ENCODE measurements around the gene PFDN6. TPM values are rescaled to one million over a fixed set of nuclear protein-coding genes. Genes with fewer than 3 reads are reported as not detected.

The PFDN6 gene
- total RNA-seq, 1 donor from 2014 or later = 47.8 TPM

GRCh38 chr6:33289784-33290315 is 449 bp downstream of the PFDN6 start:
- H3K4me3 ChIP-seq = peak overlapping the region; percentile 83
- intact Hi-C loops (cut with micrococcal nuclease) = no loop called here
- peaks cover 65% of the 10 kb centered on the region for H3K36me3 ChIP-seq
- no peaks in the 10 kb centered on the region for H3K9me3 ChIP-seq (replicated peaks)
- H3K4me1 ChIP-seq = peaks cover 34% of the 10 kb centered on the region
- TF ChIP-seq, protein P1, sequence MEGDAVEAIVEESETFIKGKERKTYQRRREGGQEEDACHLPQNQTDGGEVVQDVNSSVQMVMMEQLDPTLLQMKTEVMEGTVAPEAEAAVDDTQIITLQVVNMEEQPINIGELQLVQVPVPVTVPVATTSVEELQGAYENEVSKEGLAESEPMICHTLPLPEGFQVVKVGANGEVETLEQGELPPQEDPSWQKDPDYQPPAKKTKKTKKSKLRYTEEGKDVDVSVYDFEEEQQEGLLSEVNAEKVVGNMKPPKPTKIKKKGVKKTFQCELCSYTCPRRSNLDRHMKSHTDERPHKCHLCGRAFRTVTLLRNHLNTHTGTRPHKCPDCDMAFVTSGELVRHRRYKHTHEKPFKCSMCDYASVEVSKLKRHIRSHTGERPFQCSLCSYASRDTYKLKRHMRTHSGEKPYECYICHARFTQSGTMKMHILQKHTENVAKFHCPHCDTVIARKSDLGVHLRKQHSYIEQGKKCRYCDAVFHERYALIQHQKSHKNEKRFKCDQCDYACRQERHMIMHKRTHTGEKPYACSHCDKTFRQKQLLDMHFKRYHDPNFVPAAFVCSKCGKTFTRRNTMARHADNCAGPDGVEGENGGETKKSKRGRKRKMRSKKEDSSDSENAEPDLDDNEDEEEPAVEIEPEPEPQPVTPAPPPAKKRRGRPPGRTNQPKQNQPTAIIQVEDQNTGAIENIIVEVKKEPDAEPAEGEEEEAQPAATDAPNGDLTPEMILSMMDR (IDR thresholded peaks at IDR 0.05; ENCODE audit: borderline replicate concordance) = no peak
- no peak for DNase-seq
- H3K27ac ChIP-seq (replicated peaks) = peak overlapping the region; percentile 93
- H3K27me3 ChIP-seq (ENCODE audit: low read depth) = no peaks in the 10 kb centered on the region

DNA sequence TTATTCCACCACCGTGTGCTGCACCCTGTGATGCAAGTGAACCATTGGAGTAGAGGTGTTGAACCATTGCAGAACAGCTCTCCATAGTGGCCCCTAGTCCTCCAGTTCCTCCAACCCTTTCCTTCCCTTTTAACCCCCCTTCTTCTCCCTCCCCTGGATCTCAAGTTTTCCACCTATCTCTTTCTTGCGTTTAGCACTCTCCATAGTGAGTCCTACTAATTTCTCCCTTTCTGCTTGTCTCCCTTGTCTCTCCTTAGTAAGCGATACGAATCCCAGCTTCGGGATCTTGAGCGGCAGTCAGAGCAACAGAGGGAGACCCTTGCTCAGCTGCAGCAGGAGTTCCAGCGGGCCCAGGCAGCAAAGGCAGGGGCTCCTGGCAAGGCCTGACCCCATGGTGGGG is 1.1 kb downstream of the PFDN6 start:
- Histone ChIP-seq H3K4me3 (peak overlapping the region; percentile 83), H3K36me3 (peaks cover 65% of the 10 kb centered on the region), H3K27ac (replicated peaks) (no peak overlapping the region), H3K4me1 (peaks cover 34% of the 10 kb centered on the region), H3K9me3 (replicated peaks) (no peaks in the 10 kb centered on the region), H3K27me3 (ENCODE audit: low read depth) (no peaks in the 10 kb centered on the region)
- DNase-seq = no peak
- TF ChIP-seq, protein P1 (IDR thresholded peaks at IDR 0.05; ENCODE audit: borderline replicate concordance) = no peak
- intact Hi-C loops (cut with micrococcal nuclease) = no loop called here

- H3K27ac ChIP-seq (replicated peaks) = no peak overlapping the region
- intact Hi-C loops (cut with micrococcal nuclease) = no loop called here
- no peak overlapping the region for H3K4me3 ChIP-seq
- peaks cover 55% of the 10 kb centered on the region for H3K36me3 ChIP-seq
- DNase-seq = no peak
- no peaks in the 10 kb centered on the region for H3K9me3 ChIP-seq (replicated peaks)
- peaks cover 46% of the 10 kb centered on the region for H3K4me1 ChIP-seq
- no peaks in the 10 kb centered on the region for H3K27me3 ChIP-seq (ENCODE audit: low read depth)
- TF ChIP-seq, protein P1 (IDR thresholded peaks at IDR 0.05; ENCODE audit: borderline replicate concordance) = no peak
These were observed 3.7 kb downstream of the PFDN6 start for GRCh38 chr6:33292996-33293682.

- H3K4me3 ChIP-seq = no peak overlapping the region
- no peak overlapping the region for H3K27ac ChIP-seq (replicated peaks)
- intact Hi-C loops (cut with micrococcal nuclease) = no loop called here
- TF ChIP-seq, protein P1 (IDR thresholded peaks at IDR 0.05; ENCODE audit: borderline replicate concordance) = no peak
- H3K9me3 ChIP-seq (replicated peaks) = no peaks in the 10 kb centered on the region
- no peak for DNase-seq
- H3K36me3 ChIP-seq = peaks cover 55% of the 10 kb centered on the region
- H3K4me1 ChIP-seq = peaks cover 47% of the 10 kb centered on the region
- no peaks in the 10 kb centered on the region for H3K27me3 ChIP-seq (ENCODE audit: low read depth)
These were observed 4.9 kb downstream of the PFDN6 start for GRCh38 chr6:33294086-33294823.

DNA sequence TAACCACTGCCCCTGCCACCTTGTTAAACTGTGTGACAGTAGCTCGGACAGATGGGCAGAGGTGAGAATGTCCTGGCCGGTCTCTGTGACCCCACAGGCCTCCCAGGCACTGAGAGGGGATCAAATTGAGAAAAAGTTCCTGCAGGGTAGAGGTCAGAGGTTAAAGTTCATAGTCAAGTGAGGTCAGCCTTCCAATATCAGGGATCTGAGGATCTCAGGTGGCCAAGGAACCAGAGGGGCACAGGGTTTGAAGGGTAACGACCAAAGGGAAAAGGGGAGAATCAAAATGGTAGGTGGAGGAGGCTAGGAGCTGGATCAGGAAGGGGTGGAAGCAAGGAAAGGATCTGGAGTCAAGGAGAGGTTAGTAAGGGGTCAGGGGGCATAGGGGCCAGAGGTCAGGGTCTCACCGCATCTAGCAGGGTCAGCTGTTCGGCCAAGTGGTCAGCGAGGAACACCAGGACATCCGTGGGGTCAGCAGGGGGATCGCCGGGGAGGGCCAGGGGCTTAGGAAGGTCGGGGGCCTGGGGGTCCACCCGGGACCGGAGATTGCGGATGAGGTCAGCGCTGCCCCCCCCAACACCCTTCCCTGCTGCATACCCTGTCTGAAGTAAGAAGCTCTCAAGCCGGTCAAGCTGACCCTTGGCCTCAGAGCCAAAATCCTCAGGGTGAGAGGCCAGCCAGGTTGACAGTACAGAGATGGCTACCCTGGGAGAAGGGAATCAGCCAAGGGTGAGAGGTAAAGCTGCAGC is 6.4 kb downstream of the PFDN6 start:
- intact Hi-C loops (cut with micrococcal nuclease) = no loop called here
- Histone ChIP-seq H3K4me3 (no peak overlapping the region), H3K27ac (replicated peaks) (no peak overlapping the region), H3K4me1 (peaks cover 49% of the 10 kb centered on the region), H3K27me3 (ENCODE audit: low read depth) (no peaks in the 10 kb centered on the region), H3K36me3 (peaks cover 55% of the 10 kb centered on the region), H3K9me3 (replicated peaks) (no peaks in the 10 kb centered on the region)
- TF ChIP-seq, protein P1 (IDR thresholded peaks at IDR 0.05; ENCODE audit: borderline replicate concordance) = no peak
- DNase-seq = no peak

Measured in left ventricle myocardium inferior (tissue), 1 donor.